Measurements from ENCODE around the gene CCDC187.
"Not testable (repeated sequence)": the region's sequence is repeated elsewhere in the genome, so short reads cannot be mapped to it uniquely, and the experiment has no call there.

The CCDC187 gene

GRCh38 chr9:136237486-136238341 lies 66.2 kb downstream of the CCDC187 start:
- no peak for DNase-seq

GRCh38 chr9:136236471-136237410 lies 67.2 kb downstream of the CCDC187 start:
- DNase-seq = not testable (repeated sequence)

GRCh38 chr9:136235709-136236455 lies 68.0 kb downstream of the CCDC187 start:
- no peak for DNase-seq

DNA sequence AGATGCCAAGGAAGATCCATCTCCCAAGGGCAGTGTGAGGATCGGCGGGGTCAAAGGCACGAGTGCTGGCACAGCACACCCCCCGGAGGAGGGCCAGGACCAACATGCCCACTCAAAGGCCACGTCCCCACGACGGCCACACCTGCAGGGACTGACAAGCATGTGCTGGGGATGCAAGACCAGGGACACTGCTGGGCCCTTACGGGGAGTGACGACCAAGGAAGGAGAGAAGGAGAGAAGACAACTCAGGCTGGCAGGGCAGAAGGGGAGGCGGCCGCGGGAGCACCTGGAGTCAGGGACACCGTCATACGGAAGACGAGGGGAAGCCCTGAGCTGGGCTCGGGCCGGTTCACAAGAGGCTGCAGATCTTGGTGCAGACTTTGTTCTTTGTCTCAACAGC lies 68.7 kb downstream of the CCDC187 start:
- DNase-seq = no peak

GRCh38 chr9:136234597-136234996 lies 69.3 kb downstream of the CCDC187 start:
- no peak for DNase-seq

- DNase-seq = no peak
Measured at GRCh38 chr9:136233868-136234267, 70.0 kb downstream of the CCDC187 start.

DNA sequence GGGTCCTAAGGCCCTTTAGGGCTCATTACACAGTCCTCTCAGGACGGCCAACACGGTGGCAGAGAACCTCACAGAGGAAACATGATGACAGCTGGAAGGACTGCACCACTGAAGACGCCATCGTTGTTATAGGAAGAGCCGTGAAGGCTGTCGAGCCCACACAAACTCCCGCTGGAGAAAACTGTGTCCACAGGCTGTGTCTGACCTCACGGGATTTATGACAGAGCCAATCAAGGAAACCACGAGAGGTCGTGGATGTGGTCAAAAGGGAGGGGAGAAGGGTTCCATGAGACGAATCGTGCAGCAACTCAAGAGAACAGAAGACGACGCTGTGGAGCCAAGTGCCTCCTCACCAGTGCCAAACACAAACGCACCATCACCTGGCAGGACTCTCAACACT lies 70.5 kb downstream of the CCDC187 start:
- DNase-seq = no peak

- DNase-seq = no peak
Measured at GRCh38 chr9:136232969-136233368, 70.9 kb downstream of the CCDC187 start.

- DNase-seq = no peak
Measured at GRCh38 chr9:136231478-136232297, 72.2 kb downstream of the CCDC187 start.

- DNase-seq = no peak
Measured at GRCh38 chr9:136230773-136231172, 73.1 kb downstream of the CCDC187 start.

- DNase-seq = no peak
Measured at GRCh38 chr9:136230365-136230764, 73.5 kb downstream of the CCDC187 start.

- no peak for DNase-seq
Measured at GRCh38 chr9:136229096-136230065, 74.5 kb downstream of the CCDC187 start.

DNA sequence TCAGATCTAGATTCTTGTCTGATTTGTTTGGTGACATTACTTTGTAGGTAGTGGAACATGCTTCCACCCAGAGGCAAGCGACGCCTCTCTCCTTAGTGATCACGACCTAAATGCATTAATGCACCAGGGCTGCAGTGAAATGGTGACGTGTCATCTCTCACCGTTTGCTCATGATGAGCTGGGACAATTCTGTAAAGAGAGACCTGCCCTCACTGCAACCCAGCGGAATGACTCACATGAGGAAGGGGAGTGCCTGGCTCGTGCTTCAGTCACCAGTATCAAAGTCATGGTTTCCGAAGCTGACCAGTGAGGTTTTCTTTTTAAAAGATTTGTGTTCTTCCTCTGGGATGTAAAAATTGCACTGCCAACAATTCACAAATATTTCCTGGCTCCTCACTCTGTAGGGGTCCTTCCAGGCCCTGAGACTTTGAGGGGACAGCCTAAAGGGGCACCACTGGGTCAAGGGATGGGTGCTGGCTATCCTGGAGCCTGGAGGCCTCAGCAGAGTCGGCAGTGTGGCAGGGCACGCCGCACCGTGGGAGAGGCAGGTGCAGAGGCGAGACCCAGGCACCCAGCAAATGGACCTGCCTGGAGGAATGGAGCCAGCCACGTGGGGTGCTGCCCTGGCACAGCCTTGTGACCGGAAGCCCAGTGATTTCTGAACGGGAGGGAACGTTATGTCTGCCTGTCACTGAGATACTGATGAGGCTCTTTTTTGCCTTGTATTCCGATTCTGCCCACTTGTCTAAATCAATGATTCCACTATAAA lies 75.6 kb downstream of the CCDC187 start:
- no peak for DNase-seq

- no peak for DNase-seq
Measured at GRCh38 chr9:136226680-136227407, 77.0 kb downstream of the CCDC187 start.

GRCh38 chr9:136225748-136226679 lies 77.9 kb downstream of the CCDC187 start:
- no peak for DNase-seq

DNA sequence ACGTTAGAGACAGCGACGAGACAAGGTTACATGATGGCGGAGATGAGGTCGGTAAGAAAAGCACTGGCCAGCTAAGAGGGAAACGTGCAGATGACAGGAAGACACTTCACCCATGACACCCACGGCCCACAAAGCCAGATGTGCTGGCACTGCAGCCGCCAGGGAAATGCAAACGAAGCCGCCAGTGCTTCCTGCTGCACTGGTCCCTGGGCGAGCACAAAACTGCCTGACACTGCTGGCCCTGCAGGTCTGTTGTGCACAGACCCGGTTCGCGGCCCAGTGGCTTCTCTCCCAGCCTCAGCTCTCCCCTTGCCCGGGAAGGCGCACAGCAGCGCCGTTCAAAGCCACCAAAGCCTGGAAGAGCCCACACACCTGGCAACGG lies 78.5 kb downstream of the CCDC187 start:
- DNase-seq = no peak

- DNase-seq = no peak
Measured at GRCh38 chr9:136223871-136224640, 79.8 kb downstream of the CCDC187 start.

Data from NCI-H2227 treated with DMSO at 0.1 percent for 48 hours (cell line).